ENCODE measurements around the gene MAP4K1. TPM values are rescaled to one million over a fixed set of nuclear protein-coding genes. Genes with fewer than 3 reads are reported as not detected.

MAP4K1 gene
- total and polyA plus RNA-seq, 2 of the 13 experiments (the other 11 are each of a cell fraction or from before 2014, with no cell fraction given), result 0.24 to 0.89 TPM

DNA sequence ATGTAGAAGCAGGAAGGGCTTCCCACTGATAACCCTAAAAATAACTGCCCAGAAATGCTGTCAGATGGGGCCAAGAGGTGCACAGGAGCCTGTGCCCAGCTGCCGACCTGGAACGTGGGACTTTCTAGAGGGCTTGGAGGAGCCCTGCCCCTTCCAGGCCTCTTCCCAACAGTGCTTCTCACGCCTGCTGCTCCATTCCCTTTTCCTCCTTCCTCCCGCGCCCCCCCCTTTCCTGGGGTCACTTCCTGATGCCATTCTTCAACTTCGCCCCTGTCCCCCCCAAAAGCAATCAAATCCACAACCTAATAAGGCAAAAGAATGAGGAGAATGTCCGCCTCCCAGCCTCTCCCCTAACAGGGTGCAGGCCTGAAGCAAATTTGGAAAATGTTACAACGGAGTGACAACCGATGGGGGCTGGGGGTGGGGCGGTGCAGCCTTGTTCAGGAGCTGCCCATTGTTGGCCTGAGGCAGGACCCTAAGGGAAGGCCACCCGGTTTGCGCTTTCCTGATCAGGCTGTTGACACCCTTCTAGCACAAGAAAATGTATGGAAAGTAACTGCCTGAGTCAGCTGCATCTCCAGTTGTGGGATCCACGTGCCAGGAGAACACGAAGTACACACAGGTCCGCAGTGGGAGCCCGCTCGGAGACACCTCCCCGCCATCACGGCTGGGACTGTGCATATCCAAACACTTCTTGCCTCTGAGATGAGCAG, 48.4 kb upstream of the MAP4K1 start (continued):
- TF ChIP-seq, protein P1, sequence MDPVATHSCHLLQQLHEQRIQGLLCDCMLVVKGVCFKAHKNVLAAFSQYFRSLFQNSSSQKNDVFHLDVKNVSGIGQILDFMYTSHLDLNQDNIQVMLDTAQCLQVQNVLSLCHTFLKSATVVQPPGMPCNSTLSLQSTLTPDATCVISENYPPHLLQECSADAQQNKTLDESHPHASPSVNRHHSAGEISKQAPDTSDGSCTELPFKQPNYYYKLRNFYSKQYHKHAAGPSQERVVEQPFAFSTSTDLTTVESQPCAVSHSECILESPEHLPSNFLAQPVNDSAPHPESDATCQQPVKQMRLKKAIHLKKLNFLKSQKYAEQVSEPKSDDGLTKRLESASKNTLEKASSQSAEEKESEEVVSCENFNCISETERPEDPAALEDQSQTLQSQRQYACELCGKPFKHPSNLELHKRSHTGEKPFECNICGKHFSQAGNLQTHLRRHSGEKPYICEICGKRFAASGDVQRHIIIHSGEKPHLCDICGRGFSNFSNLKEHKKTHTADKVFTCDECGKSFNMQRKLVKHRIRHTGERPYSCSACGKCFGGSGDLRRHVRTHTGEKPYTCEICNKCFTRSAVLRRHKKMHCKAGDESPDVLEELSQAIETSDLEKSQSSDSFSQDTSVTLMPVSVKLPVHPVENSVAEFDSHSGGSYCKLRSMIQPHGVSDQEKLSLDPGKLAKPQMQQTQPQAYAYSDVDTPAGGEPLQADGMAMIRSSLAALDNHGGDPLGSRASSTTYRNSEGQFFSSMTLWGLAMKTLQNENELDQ (CRISPR knock-in tag; IDR thresholded peaks at IDR 0.05; ENCODE audit: borderline replicate concordance), result no peak
- TF ChIP-seq, protein P2, sequence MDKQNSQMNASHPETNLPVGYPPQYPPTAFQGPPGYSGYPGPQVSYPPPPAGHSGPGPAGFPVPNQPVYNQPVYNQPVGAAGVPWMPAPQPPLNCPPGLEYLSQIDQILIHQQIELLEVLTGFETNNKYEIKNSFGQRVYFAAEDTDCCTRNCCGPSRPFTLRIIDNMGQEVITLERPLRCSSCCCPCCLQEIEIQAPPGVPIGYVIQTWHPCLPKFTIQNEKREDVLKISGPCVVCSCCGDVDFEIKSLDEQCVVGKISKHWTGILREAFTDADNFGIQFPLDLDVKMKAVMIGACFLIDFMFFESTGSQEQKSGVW (CRISPR knock-in tag; IDR thresholded peaks at IDR 0.05; ENCODE audit: borderline replicate concordance), result no peak
- TF ChIP-seq, protein P3, sequence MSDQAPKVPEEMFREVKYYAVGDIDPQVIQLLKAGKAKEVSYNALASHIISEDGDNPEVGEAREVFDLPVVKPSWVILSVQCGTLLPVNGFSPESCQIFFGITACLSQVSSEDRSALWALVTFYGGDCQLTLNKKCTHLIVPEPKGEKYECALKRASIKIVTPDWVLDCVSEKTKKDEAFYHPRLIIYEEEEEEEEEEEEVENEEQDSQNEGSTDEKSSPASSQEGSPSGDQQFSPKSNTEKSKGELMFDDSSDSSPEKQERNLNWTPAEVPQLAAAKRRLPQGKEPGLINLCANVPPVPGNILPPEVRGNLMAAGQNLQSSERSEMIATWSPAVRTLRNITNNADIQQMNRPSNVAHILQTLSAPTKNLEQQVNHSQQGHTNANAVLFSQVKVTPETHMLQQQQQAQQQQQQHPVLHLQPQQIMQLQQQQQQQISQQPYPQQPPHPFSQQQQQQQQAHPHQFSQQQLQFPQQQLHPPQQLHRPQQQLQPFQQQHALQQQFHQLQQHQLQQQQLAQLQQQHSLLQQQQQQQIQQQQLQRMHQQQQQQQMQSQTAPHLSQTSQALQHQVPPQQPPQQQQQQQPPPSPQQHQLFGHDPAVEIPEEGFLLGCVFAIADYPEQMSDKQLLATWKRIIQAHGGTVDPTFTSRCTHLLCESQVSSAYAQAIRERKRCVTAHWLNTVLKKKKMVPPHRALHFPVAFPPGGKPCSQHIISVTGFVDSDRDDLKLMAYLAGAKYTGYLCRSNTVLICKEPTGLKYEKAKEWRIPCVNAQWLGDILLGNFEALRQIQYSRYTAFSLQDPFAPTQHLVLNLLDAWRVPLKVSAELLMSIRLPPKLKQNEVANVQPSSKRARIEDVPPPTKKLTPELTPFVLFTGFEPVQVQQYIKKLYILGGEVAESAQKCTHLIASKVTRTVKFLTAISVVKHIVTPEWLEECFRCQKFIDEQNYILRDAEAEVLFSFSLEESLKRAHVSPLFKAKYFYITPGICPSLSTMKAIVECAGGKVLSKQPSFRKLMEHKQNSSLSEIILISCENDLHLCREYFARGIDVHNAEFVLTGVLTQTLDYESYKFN (CRISPR knock-in tag; conservative IDR thresholded peaks at IDR 0.05), result peak; percentile 44
- 0 out of 2 replicates have a peak, but pooled peaks have one; percentile 32 for TF ChIP-seq ZNF724P (CRISPR knock-in tag; IDR thresholded peaks at IDR 0.05; ENCODE audit: borderline replicate concordance)

All from HepG2 (cell line).